Heart left ventricle (tissue), 13 donors: ENCODE results near the gene HS3ST3B1.

Source experiments
- CTCF ChIP-seq, 12 donors: fragments of 200-600 bp; sonication (generic) in 4 of 12; IDR thresholded peaks; one replicate each; pipeline versions ENCODE4 v1.5.0 to v1.8.0; 2018 to 2022; ENCODE audit warnings: antibody characterized with exemption in 12 of 12, mild to moderate bottlenecking in 5 of 12
- POLR2A ChIP-seq, 2 donors: fragments of 450-650 bp; IDR thresholded peaks; one replicate each; pipeline ENCODE4 v1.6.1; 2017; ENCODE audit warnings: antibody characterized with exemption in 2 of 2, mild to moderate bottlenecking in 2 of 2, moderate library complexity in 2 of 2
- donor health status: ischemic (EF 13 %, LVEDD 7.1; RV severe dilation, severe dysfunction).
- donor health status: DM: no; HTN: yes; CAD: no.
- donor health status: DM: no; HTN: no; CAD: no.
- donor health status: ischemic (EF 25% LVEDD 6.9; RV normal size, moderate dysfunction).
- donor health status: ischemic (EF 25% LVEDD 5.7; RV mildly dilated, moderate dysfunction).
- donor health status: ischemic (EF 35%, LVEDD 5.7; RV mildly dilated, moderate dysfunction).
- donor health status: nonischemic (EF 11% LVEDD 7.7; RV severe dilation, severe dysfunction).
- donor health status: DM: yes; HTN: yes; CAD: no.
- donor health status: PGD.
- donor health status: ischemic (EF 29% LVEDD 5.4; RV normal size, mild dysfunction).
- donor health status: nonischemic (EF 23%, LVEDD 6.1; RV moderate dilation, normal function).

GRCh38 chr17:14331225-14331981 is 30.5 kb downstream of the HS3ST3B1 start:
- no peak for TF ChIP-seq CTCF (IDR thresholded peaks at IDR 0.05)
- TF ChIP-seq POLR2A (IDR thresholded peaks at IDR 0.05) = no peak
